Measurements from ENCODE around the gene TMEM45A.

GRCh38 chr3:100546020-100546744, 53.8 kb downstream of the TMEM45A start:
- TF ChIP-seq CTCF (IDR thresholded peaks at IDR 0.05) = no peak
- TF ChIP-seq ZFX (IDR thresholded peaks at IDR 0.05; ENCODE audit: borderline replicate concordance) = no peak
